HG03439 (cell line): ENCODE results near the gene ABO.
"Not testable (repeated sequence)": the region's sequence is repeated elsewhere in the genome, so short reads cannot be mapped to it uniquely, and the experiment has no call there.

ENCODE experiments used
- ATAC-seq: cut with Tn5 transposase; IDR thresholded peaks from one replicate; pipeline ENCODE4 v1.9.1; 2021; ENCODE audit warnings: mild to moderate bottlenecking, moderate library complexity; ENCODE audit not compliant: unreplicated experiment

Gene ABO

GRCh38 chr9:133290751-133291302, 15.8 kb upstream of the ABO start:
- no peak for ATAC-seq

DNA sequence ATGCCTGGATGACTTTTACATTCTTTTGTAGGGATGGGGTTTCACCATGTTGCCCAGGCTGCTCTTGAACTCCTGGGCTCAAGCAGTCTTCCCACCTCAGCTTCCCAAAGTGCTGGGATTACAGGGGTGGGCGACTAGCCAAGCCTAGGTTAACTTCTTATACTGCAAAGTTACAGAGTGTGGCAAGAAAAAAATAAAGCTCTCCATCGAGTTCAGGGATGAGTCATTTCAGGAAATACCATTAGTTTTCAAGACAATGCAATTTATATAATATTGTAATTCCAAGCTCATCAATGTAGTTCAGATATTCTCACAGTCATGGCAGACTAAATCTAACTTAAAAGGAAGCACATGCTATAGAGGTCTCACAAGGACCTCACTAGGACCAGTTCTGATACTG, 11.5 kb upstream of the ABO start:
- ATAC-seq, result no peak

DNA sequence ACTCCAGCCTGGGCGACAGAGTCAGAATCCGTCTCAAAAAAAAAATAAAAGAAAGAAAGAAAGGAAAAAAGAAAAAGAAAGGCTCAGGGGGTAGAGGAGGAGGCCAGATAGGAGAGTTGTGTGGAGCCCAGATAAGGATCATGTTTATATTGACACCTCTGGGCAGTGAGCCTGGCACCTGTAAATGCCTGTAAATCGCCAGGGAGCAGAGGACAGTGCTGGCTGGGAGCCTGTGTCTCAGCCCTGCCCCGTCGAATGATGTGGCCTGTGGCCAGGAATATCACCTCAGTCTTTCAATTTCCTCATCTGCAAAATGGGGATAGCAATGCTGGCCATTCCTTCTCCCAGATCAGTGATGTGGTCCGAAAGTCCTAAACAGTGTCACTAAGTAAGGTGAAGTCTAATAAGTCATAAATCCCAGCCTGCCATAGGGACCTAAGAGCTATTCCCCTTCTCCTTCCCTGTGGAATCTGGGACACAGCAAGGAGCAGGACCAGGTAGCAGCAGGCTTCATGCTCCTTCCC, 10.3 kb upstream of the ABO start:
- no peak for ATAC-seq

DNA sequence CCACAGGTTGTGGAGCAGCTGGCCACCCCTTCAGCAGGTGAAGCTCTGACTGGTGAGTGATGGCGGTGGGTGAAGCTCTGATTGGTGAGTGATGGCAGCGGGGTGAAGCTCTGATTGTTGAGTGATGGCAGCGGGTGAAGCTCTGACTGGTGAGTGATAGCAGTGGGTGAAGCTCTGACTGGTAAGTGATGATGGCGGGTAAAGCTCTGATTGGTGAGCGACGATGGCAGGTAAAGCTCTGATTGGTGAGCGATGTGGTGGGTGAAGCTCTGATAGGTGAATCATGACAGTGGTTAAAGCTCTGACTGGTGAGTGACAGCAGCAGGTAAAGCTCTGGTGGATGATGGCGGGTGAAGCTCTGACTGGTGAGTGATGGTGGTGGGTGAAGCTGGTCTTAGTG, 9.4 kb upstream of the ABO start:
- ATAC-seq, result no peak

DNA sequence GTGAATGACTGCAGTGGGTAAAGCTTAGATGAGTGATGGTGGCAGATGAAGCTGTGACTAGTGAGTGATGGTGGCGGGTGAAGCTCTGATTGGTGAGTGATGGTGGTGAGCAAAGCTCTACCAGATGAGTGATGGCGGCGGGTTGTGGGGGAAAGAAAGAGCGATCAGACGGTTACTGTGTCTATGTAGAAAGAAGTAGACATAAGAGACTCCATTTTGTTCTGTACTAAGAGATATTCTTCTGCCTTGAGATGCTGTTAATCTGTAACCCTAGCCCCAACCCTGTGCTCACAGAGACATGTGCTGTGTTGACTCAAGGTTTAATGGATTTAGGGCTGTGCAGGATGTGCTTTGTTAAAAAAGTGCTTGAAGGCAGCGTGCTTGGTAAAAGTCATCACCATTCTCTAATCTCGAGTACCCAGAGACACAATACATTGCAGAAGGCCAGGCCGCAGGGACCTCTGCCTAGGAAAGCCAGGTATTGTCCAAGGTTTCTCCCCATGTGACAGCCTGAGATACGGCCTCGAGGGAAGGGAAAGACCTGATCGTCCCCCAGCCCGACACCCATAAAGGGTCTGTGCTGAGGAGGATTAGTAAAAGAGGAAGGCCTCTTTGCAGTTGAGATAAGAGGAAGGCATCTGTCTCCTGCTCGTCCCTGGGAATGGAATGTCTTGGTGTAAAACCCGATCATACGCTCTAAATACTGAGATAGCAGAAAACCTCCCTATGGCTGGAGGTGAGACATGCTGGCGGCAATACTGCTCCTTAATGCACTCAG, 8.4 kb upstream of the ABO start:
- not testable (repeated sequence) for ATAC-seq

DNA sequence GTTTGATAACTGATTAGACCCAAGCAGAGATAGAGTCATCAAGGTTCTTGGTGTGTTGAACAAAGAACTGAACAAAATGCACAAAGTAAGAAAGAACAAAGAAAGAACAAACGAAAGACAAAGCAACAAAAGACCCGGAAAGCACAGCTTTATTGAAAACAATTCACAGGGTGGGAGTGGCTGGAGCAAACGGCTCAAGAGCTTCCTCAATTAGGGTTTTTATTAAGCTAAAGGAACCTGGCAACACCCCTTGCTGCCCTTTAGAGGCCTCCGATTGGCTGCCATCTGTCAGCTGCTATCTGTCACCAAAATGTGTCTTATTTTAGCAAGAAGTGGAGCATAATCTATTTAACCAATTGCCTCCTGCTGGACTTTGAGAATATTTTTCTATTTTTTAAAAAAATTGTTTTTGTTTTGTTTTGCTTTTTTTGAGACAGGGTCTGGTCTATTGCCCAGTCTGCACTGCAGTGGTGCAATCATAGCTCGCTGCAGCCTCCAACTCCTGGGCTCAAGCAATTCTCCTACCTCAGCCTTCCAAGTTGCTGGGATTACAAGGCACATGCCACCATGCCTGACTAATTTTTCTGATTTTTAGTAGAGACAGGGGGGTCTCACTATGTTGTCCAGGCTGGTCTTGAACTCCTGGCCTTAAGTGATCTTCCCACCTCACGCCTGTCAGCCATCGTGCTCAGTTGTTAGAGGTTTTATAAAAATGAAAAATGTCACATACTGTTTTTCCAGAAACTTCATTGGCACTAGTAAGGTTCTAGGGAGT, 7.7 kb upstream of the ABO start:
- ATAC-seq, result no peak

- ATAC-seq, result no peak
Observed at GRCh38 chr9:133280392-133280791, 5.4 kb upstream of the ABO start.

- ATAC-seq, result no peak
Observed at GRCh38 chr9:133278161-133279114, 3.4 kb upstream of the ABO start.

GRCh38 chr9:133277467-133277866, 2.5 kb upstream of the ABO start:
- no peak for ATAC-seq

DNA sequence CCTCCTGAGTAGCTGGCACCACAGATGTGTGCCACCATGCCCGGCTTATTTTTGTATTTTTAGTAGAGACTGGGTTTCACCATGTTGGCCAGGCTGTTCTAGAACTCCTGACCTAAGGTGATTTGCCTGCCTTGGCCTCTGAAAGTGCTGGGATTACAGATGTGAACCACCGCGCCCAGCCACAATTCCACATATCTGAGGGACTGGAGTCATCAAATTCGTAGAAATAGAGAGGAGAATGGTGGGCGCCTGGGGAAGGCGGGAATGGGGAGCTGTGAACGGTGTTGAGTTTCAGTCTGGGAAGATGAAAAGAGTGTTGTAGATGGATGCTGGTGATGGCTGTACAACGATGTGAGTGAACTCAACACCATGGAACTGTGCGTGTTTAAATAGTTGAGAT, 1.9 kb upstream of the ABO start:
- ATAC-seq, result no peak

- no peak for ATAC-seq
Observed at GRCh38 chr9:133276001-133276884, 1.2 kb upstream of the ABO start.

DNA sequence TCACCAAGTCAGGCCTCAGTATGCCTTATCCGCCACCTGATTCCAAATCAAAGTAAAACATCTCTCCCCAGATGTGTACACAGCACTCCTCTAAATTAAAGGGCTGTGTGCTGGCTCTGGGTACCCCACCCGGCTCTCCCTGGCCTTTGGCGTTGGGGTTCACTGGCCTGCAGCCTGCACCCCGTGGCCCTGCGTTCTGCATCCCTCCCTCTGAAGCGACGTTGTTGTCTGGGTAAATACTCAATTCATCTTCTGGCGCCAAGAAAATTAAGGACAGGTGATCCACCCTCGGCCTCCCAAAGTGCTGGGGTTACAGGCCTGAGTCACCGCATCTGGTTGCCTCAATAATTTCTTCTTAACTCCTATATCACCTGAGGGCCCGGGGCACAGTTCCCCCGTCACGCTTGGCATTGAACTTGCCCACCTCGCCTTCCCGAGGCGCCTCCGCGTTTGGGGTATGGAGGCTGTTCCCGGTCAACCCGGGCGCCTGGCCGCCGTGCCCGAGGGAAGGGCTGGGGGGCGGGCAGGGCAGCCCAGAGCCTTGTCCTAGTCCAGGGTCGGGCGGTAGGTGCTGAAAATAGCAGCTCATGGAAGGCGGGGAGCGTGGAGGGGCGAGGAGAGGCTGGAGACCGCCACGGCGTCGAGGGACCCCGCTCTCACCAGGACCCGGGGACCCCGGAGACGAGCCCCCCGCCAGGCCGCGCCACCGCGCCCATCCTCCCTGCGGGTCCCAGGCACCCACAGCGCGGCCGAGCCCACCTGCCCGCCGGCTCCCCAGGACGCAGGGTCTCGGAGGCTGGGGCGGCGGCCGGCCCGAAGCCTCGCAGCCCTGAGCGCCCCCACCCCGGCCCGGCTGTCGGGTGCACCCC, 531 bp downstream of the ABO start:
- ATAC-seq, result no peak

GRCh38 chr9:133273819-133274218, 1.2 kb downstream of the ABO start:
- ATAC-seq, result no peak

GRCh38 chr9:133273098-133273497, 1.9 kb downstream of the ABO start:
- no peak for ATAC-seq

GRCh38 chr9:133269537-133270362, 5.3 kb downstream of the ABO start:
- no peak for ATAC-seq

DNA sequence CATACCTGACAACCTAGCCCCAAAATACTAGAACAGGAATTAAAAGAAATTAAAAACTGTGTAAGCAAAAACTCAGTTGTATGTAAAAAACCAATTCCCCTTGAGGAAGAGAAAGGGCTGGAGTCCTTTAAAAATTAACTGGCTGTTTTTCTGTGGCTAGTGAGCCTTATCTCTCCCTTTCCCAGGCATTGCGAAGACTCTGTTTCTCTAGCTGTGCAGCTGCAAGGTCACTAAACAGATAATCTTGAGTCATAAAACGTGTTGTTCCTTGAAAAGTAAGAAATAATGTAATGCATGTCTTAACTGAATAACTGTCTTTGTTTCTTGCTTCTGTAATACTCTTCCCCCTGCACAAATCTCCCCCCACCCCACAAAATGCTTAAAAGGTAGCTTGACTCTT, 5.9 kb downstream of the ABO start:
- not testable (repeated sequence) for ATAC-seq

DNA sequence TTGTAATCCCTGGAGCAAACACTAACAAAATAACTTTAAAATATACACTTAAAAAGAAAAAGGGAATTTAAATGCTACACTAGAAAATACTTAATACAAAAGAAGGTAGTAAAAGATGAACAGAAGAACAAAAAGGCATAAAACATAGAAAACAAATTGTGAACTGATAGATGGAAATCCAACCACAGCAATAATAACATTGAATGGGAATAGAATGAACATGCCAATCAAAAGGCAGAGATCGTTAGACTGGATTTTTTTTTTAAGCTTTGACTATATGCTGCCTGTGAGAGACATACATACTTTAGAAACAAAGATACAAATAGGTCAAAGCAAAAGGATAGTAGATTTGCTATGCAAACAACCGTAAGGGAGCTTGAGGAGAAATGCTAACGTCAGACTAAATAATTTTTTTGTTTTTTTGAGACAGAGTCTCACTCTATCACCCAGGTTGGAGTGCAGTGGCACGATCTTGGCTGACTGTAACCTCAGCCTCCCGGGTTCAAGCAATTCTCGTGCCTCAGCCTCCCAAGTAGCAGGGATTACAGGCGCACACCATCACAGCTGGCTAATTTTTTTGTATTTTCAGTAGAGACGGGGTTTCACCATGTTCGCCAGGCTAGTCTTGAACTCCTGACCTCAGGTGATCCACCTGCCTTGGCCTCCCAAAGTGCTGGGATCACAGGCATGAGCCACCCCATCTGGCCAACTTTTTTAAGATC, 6.5 kb downstream of the ABO start:
- ATAC-seq, result no peak
